Activated naive CD4-positive, alpha-beta T cell treated with anti-CD3 and anti-CD28 coated beads, Interleukin-2, amount 50 U/mL, for 16 hours (primary cell): Measurements from ENCODE around the gene RHOV.

ENCODE experiments used
- DNase-seq: peaks from one replicate; pipeline ENCODE4 v3.0.0-alpha.2; 2020

Gene RHOV

DNA sequence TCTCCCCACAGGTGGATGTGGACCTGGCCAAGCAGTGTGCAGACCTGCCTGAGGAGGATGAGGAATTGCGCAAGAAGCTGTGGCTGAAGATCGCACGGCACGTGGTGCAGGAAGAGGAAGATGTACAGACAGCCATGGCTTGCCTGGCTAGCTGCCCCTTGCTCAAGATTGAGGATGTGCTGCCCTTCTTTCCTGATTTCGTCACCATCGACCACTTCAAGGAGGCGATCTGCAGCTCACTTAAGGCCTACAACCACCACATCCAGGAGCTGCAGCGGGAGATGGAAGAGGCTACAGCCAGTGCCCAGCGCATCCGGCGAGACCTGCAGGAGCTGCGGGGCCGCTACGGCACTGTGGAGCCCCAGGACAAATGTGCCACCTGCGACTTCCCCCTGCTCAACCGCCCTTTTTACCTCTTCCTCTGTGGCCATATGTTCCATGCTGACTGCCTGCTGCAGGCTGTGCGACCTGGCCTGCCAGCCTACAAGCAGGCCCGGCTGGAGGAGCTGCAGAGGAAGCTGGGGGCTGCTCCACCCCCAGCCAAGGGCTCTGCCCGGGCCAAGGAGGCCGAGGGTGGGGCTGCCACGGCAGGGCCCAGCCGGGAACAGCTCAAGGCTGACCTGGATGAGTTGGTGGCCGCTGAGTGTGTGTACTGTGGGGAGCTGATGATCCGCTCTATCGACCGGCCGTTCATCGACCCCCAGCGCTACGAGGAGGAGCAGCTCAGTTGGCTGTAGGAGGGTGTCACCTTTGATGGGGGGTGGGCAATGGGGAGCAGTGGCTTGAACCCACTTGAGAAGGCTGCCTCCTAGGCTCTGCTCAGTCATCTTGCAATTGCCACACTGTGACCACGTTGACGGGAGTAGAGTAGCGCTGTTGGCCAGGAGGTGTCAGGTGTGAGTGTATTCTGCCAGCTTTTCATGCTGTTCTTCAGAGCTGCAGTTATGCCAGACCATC lies 28.8 kb upstream of the RHOV start:
- no peak for DNase-seq

GRCh38 chr15:40901053-40901443 lies 27.0 kb upstream of the RHOV start:
- DNase-seq, result no peak

DNA sequence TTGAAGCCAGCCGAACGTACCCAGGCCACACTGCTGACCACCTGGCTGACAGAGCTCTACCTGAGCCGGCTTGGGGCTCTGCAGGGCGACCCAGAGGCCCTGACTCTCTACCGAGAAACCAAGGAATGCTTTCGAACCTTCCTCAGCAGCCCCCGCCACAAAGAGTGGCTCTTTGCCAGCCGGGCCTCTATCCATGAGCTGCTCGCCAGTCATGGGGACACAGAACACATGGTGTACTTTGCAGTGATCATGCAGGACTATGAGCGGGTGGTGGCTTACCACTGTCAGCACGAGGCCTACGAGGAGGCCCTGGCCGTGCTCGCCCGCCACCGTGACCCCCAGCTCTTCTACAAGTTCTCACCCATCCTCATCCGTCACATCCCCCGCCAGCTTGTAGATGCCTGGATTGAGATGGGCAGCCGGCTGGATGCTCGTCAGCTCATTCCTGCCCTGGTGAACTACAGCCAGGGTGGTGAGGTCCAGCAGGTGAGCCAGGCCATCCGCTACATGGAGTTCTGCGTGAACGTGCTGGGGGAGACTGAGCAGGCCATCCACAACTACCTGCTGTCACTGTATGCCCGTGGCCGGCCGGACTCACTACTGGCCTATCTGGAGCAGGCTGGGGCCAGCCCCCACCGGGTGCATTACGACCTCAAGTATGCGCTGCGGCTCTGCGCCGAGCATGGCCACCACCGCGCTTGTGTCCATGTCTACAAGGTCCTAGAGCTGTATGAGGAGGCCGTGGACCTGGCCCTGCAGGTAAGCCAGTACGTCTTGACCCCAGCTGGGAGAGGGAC lies 26.4 kb upstream of the RHOV start:
- no peak for DNase-seq

DNA sequence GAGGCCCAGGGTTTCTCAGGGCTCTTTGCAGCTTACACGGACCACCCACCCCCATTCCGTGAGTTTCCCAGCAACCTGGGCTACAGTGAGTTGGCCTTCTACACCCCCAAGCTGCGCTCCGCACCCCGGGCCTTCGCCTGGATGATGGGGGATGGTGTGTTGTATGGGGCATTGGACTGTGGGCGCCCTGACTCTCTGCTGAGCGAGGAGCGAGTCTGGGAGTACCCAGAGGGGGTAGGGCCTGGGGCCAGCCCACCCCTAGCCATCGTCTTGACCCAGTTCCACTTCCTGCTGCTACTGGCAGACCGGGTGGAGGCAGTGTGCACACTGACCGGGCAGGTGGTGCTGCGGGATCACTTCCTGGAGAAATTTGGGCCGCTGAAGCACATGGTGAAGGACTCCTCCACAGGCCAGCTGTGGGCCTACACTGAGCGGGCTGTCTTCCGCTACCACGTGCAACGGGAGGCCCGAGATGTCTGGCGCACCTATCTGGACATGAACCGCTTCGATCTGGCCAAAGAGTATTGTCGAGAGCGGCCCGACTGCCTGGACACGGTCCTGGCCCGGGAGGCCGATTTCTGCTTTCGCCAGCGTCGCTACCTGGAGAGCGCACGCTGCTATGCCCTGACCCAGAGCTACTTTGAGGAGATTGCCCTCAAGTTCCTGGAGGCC lies 25.6 kb upstream of the RHOV start:
- DNase-seq, result no peak

DNA sequence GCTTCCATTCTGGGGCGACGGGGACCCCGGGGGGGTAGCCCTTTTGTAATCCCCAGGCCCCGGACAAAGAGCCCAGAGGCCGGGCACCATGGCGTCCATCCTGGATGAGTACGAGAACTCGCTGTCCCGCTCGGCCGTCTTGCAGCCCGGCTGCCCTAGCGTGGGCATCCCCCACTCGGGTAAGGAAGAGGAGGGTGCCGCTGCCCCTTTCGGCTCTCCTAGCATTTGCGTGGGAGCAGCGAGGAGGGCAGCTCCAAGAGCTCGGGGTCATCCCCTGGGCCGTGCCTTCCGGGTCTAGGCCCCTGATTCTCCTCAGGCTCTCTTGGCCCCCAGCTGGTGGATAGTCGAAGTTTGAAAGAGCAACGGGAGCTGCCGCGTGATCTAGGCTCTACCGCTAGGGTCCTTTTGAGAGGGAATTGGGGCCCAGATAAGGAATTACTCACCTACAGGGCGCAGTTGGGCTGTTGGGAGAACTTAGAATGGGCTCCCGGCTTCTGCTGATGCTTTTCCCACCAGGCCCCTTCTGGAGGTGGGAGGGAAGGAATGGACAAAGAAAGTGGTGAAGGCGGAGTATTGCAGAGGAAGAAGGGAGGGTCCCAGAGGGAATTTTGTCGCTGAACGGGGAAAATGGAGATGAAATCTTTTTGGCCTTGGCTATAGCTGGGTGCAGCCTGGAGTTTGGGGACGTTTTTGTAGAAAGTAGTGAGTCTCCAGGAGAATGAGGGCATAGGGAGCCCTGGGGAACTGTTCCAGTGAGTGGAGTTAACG lies 20.8 kb upstream of the RHOV start:
- DNase-seq, result peak; percentile 70

DNA sequence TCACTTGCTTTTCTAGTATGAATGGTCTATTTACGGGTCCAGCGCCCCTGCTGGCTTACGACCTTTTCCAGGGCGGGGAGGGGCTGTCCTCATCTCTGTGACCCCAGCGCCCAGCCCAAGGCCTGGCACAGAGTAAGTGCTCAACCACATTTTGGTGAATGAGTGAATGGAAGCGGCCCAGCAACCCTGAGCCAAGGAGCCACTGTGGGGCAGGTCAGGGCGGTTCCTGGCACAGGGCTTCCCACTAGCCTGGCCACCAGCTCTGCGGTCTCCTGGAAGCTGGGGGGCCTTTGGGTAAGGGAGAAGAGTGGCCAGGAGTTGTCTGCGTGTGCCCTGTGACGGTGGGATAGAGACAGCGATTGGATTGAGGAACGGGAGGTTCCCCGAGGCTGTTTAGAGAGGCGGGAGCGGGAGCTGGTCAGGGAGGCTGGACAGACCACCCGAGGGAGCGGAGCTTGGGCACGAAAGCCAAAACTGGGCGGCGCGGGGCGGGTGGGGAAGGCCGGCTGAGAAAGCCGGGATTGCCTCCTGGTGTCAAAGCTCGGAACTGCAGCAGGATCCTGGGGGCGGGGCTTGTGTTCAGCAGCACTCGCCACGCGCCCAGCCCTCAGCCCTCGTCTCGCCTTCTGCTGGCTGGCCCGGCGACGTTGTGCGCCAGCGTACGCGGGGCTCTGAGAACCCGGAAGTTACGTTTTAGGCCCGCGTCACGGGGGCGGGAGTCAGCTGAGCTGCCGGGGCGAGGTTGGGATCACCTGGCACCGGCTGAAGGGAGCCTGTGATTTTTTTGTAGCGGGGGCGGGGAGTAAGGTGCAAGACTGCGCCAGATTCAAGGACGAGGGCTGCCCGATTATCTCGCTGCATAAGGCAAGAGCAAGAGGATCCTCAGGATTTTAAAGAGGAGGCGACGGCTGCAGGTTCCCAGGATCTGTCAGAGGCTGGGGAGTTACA lies 20.0 kb upstream of the RHOV start, which contains the start of gene VPS18:
VPS18 (plus strand) TSS at position 718 of the 948 bp plus-strand sequence. CDS start 319 bp downstream, outside the sequence.
- DNase-seq, result peak; percentile 99

DNA sequence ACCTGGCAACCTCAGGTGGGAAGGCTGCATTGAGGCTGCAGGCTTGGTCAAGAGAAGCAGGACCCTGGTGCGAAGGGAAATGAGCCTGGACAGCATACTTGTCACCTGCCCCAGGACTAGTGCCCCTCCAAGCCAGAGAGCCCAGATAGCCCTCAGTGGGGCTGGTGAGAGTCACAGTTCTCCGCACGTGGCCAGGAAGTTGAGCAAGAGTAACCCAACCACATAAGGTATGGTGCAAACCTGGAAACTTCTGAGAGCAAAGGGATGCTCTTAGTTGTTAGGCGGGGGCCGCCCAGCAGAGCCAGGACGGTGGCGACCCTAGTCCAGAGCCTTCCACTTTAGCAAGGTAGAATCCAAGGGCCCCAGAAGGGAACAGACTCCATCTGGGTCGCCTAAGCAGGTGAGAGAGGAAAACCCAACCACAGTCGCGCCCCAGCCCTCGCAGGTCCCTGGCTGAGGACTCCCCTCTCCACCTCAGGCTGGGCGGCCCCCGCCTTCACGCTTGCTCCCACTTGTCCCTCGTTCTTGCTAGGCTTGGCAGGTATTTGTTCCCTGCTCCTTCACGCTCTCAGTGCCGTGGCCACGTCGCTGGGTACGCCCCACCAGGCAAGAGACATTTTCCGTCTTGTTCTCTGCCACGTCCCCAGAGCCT lies 19.1 kb upstream of the RHOV start:
- DNase-seq, result no peak

- no peak for DNase-seq
These were observed 18.5 kb upstream of the RHOV start for GRCh38 chr15:40892447-40893012.

DNA sequence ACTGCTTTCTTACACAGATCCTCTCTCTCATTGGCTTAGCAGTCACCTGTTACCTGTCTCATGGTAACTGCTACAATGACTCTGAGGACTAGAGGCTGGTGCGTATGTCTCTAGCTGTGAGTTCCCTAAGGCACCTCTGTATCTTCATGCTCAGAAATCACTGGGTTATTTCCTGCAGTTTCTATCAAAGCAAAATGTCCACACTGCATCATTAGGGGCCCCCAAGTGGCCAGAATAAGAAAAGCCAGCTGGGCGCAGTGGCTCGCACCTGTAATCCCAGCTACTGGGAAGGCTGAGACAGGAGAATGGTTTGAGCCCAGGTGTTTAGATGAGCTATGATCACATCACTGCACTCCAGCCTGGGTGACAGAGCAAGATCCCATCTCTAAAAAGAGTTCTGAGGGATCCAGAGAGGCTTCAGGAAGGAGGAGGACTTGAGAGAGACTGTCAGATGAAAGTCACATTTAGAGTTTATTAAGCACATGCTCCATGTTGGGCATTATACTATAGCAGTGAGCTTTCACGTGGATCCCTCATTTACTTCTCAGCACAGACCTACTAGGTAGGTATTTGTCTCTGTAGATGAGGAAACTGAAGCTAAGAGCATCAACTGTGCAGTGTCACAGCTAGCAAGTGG lies 17.9 kb upstream of the RHOV start:
- no peak for DNase-seq

DNA sequence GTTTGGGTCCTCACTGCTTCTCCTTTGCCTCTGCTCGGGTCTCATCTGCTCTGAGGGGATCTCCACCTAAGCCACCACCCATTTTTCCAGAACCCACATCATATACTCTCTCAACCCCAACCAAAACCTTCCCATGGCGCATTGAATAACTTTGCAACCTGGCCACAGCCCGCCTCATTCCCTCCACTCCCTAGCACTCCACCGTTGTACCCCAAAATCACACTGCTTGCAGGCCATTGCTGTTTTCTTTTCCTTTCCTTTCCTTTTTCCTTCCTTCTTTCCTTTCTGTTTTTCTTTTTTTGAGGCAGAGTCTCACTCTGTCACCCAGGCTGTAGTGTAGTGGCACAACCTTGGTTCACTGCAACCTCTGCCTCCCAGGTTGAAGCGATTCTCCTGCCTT lies 17.1 kb upstream of the RHOV start:
- DNase-seq, result no peak

- no peak for DNase-seq
These were observed 15.1 kb upstream of the RHOV start for GRCh38 chr15:40889112-40889511.

- no peak for DNase-seq
These were observed 12.6 kb upstream of the RHOV start for GRCh38 chr15:40886586-40886985.

- no peak for DNase-seq
These were observed 7.3 kb upstream of the RHOV start for GRCh38 chr15:40881351-40881750.

DNA sequence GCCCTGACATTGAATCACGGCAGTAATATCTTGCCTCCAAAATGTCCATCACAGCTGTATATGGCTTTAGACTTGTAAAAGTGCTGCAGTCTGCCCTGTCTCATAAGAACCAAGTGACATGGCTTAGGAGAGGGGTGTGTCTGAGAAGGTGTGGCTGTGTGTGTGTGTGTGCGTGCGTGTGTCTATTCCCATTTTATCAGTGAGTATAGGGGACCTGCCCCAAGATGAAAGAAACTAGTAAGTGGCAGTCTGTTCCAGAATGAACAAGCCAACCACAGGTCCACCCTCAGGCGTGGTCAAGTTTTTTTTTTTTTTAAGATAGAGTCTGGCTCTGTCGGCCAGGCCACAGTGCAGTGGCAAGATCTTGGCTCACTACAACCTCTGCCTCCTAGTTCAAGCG lies 5.6 kb upstream of the RHOV start:
- no peak for DNase-seq

GRCh38 chr15:40878785-40879184 lies 4.8 kb upstream of the RHOV start:
- DNase-seq, result peak; percentile 39

DNA sequence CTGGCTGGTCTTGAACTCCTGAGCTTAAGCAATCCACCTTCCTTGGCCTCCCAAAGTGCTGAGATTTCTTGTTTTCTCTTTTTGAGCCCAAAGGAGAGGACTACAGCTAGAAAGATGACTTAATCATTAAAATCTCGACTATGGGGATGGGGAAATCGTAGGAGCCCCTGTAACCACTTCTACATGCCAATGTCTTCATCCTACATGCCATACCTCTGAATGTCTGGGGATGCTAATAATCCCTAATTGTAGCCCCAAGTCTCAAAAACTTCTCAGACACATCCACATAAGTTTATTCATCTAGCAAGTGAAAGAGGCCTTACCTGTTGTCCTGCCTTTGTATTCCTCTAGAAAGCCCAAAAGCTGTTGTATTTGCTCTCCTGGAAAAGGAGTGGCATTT lies 3.7 kb upstream of the RHOV start:
- DNase-seq, result no peak

DNA sequence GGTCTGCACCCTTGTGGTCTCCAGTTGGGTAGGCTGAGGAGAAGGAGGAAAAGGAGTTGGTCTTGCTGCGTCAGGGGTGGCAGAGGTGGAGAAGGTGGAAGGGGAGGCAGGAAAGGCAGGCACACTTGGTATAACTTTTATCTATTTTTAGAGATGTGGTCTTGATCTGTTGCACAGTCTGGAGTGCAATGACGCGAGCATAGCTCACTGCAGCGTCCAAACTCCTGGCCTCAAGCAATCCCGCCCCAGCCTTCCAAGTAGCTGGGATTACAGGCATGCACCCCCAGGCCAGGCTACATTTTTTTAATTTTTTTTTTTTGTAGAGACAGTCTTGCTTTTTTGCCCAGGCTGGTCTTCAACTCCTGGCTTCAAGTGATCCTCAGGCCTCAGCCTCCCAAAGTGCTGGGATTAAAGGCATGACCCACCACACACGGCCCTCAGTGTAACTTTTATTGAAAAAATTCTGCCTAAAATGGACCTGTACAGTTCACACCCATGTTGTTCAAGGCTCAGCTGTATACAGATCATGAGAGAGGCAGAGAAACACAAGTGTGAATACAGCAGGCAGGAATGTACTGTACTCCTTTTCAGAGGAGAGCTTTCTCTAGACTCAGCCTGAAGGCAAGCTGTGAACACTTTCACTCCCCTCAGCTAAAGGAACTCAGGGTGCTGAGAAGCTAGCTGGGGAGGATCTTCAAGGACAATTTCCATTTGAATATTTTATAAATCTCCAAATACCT lies 2.1 kb upstream of the RHOV start:
- no peak for DNase-seq

DNA sequence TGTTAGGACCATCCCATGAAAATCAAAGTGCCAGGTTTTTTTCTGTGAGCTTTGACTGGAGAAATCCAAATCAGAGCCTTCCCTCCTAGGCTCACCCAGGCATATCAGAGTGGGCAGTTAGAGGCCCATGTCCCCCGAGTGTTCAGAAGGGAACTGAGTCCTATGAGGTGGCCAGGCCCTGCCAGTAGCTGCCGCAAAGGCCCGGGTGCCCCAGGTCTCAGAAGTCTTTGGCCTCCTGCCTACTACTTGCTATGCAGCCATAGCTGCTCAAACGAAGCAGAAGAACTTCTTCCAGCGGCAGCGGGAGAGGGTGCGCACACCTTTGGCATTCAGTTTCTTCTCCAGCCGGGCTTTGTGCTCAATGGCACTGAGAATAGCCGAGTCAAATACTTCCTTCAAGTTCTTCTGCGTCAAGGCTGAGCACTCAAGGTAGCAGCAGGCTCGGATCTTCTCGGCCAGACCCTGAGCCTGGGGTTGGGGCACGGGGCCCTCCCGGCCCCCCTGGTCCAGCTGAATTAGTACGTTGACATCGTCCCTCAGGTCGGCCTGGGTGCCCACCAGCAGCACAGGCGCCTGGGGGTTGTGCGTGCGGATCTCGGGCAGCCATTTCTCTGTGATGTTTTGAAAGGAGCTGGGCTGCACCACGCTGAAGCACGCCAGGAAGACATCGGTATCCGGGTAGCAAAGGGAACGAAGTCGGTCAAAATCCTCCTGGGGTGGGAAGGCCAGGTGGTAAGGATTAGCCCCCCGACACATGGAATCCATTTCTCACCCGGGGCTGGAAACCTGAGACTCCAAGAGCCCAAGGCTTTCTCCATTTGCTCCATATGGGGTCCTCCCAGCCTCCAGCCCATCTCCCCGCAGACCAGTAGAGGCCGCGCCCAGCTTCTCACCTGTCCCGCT lies 992 bp downstream of the RHOV start:
- no peak for DNase-seq
